IPS-20b (cell line): ENCODE results near the gene PRKD1.

ENCODE experiments used
- H3K27ac ChIP-seq: one replicate; pipeline ENCODE4 v1.5.1; 2013; ENCODE audit warnings: low read length
- H3K27me3 ChIP-seq: 2 replicates; pipeline ENCODE4 v1.6.1; 2013; ENCODE audit warnings: mild to moderate bottlenecking, low read length, inconsistent platforms; ENCODE audit not compliant: insufficient read depth
- H3K36me3 ChIP-seq: 2 replicates; pipeline ENCODE4 v1.6.1; 2013; ENCODE audit warnings: low read depth, mild to moderate bottlenecking, inconsistent platforms, low read length, moderate library complexity; ENCODE audit not compliant: insufficient read depth
- H3K4me1 ChIP-seq: 2 replicates; pipeline ENCODE4 v1.6.1; 2013; ENCODE audit warnings: mild to moderate bottlenecking, control low read depth, inconsistent platforms, low read length, moderate library complexity; ENCODE audit not compliant: insufficient read depth
- H3K4me3 ChIP-seq: 2 replicates; pipeline ENCODE4 v1.5.1; 2013; ENCODE audit warnings: mild to moderate bottlenecking, low read length, inconsistent platforms
- H3K9ac ChIP-seq: 2 replicates; pipeline ENCODE4 v1.6.1; 2013; ENCODE audit warnings: low read depth, mild to moderate bottlenecking, inconsistent platforms, low read length, moderate library complexity
- H3K9me3 ChIP-seq: 2 replicates; pipeline ENCODE4 v1.6.1; 2013; ENCODE audit warnings: mild to moderate bottlenecking, low read depth, low read length, inconsistent platforms; ENCODE audit not compliant: insufficient read depth

Gene PRKD1

DNA sequence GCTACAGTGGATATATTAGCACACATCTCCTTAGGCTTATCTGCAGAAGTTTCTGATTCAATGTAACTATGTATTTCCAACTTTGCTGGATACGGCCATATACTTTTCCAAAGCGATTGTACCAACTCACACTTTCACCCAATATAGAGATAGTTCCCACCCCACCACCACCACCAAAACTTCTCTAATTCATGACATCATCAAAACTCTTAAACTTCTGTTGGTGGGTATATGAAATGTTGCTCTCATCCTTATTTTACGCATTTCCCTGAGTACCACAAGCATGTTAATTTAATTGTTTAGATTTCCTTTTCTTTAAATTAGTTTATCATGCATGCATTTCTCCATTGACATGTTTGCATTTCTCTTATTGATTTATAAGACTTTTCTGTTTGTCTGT lies 95.6 kb downstream of the PRKD1 start:
- Histone ChIP-seq H3K9me3 (no peaks in the 10 kb centered on the region), H3K27ac (no peak overlapping the region), H3K36me3 (no peaks in the 10 kb centered on the region), H3K4me1 (no peaks in the 10 kb centered on the region; the same call in 1 of the 2 replicates), H3K27me3 (no peaks in the 10 kb centered on the region), H3K9ac (no peak overlapping the region), H3K4me3 (no peak overlapping the region)

DNA sequence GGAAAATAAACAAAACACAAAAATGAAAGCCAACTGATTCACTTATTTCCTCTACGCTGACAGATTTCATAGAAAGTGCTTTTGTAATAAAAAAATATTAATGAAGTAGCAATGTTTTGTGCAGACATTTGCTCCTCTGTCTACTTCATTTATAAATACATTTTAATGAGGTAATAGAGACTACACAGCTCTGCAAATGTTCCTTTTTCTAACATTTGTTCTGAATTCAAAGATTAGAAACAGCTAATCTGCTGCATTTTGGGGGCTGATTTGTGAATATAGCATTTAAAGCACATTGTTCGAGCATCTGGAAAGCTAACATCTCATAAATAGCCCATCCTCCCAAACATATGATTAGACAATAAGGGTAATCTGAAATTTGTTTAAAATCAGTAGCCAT lies 97.8 kb downstream of the PRKD1 start:
- no peaks in the 10 kb centered on the region for H3K27me3 ChIP-seq
- H3K36me3 ChIP-seq: no peaks in the 10 kb centered on the region
- no peak overlapping the region for H3K9ac ChIP-seq
- no peak overlapping the region for H3K27ac ChIP-seq
- H3K4me1 ChIP-seq: no peaks in the 10 kb centered on the region; the same call in 1 of the 2 replicates
- no peak overlapping the region for H3K4me3 ChIP-seq
- H3K9me3 ChIP-seq: no peaks in the 10 kb centered on the region

DNA sequence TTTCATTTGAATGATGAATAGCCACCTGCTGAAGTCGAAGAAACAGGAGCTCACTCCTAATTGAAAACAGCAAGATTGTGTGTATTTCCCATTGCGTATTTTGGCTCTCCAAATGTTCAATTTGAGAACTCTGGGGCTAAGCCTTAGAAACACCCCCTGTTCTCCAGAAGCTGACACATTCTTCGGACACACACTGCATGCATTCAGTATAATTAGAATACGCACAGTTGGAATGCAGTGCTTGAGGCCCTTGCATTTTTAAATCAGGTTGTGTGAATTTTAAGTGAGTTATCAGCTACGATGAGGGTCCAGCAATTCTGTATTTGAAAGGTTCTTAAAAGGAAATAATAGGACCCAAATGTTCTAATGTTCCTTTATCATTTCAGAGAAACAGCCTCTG lies 103.8 kb downstream of the PRKD1 start:
- no peak overlapping the region for H3K9ac ChIP-seq
- H3K4me1 ChIP-seq: no peaks in the 10 kb centered on the region; the same call in 1 of the 2 replicates
- H3K36me3 ChIP-seq: no peaks in the 10 kb centered on the region
- no peaks in the 10 kb centered on the region for H3K27me3 ChIP-seq
- H3K9me3 ChIP-seq: no peaks in the 10 kb centered on the region
- H3K4me3 ChIP-seq: no peak overlapping the region
- H3K27ac ChIP-seq: no peak overlapping the region

DNA sequence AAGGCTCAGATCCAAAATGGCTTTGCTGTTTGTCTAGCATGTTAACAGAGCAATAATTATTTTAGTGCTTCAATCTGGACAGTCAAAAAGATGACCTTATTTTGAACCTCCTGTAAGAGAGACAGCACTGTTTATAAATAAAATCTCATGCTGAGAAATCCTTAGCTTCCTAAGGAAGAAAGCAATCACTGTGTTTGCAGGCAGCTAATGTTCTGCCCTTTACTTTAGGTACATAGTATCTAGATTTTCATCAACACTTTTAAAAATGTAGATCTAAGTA lies 105.3 kb downstream of the PRKD1 start:
- Histone ChIP-seq H3K4me1 (peaks cover 6% of the 10 kb centered on the region; the same call in 1 of the 2 replicates), H3K36me3 (no peaks in the 10 kb centered on the region), H3K4me3 (no peak overlapping the region), H3K9ac (no peak overlapping the region), H3K27me3 (no peaks in the 10 kb centered on the region), H3K9me3 (no peaks in the 10 kb centered on the region), H3K27ac (no peak overlapping the region)

DNA sequence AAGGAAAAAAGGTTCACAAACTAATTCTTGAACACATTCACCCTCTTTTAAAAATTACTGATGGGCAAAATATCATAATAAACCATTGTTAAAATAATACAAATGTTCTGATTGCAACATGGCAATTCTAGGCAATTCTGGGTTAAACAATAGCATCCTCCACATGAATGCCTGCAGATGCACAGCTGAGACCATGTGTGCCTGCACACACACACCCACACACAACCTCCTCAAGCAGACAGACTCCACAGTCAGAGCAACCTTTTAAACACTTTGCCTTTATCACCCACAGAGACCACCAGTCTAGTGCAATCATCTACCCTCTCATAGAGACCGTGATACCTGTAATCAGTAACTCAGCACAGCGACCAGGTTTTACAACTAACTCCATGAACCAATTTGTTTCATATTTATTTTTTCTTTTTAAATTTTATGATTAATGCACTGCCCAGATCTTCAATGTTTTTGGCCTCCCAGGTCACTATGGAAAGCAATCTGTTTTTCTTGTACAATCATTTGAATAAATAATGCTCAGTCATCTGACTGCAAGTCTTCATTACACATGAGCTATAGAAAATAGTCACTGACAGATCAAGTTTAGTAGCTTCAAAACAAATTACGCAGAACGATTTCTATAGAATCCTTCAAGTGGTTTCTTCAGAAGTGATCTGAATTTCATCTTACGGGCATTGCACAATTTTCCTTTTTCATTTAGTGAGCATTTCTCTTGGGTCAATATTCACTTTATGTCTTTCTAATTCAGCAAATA lies 105.8 kb downstream of the PRKD1 start:
- H3K9ac ChIP-seq: no peak overlapping the region
- peaks cover 6% of the 10 kb centered on the region; the same call in 1 of the 2 replicates for H3K4me1 ChIP-seq
- no peaks in the 10 kb centered on the region for H3K36me3 ChIP-seq
- no peak overlapping the region for H3K4me3 ChIP-seq
- H3K27me3 ChIP-seq: no peaks in the 10 kb centered on the region
- no peak overlapping the region for H3K27ac ChIP-seq
- H3K9me3 ChIP-seq: no peaks in the 10 kb centered on the region

DNA sequence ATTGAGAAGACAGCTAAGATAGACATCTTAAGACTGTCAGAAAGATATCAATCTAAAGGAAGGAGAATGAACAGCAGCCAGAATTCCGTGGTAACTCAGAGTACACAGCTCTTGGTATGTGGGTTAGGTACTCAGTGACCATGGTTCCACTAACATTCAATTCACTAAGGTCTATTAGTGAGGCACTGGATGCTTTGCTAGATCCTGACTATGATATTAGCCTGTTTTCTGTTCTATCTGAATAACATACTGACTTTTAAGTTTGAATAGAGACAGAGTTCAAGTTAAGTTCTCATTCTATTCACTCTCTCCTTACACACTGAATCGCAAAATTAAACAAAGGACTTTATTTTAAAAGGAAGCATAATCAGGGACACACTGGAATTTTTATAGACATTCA lies 106.4 kb downstream of the PRKD1 start:
- H3K27ac ChIP-seq: no peak overlapping the region
- no peaks in the 10 kb centered on the region for H3K27me3 ChIP-seq
- no peak overlapping the region for H3K9ac ChIP-seq
- no peaks in the 10 kb centered on the region for H3K9me3 ChIP-seq
- peaks cover 9% of the 10 kb centered on the region; the same call in 1 of the 2 replicates for H3K4me1 ChIP-seq
- no peak overlapping the region for H3K4me3 ChIP-seq
- no peaks in the 10 kb centered on the region for H3K36me3 ChIP-seq

DNA sequence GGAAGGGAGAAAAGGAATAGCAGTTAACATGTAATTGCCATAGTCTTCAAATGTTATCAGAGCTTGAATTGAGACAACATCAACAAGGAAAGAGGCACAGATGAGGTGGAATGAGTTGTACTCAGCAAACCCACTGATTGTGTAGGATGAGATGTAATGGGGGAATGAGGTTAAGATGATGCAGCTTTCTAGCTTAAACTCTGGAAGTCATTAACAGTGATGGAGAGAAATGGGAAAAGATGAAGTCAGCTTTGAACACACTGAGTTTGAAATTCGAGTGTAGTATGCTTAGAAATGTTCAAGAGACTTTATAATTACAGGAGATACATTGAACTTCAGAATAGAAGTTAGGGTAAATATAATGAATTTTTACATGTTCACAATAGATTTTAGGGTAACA lies 106.9 kb downstream of the PRKD1 start:
- Histone ChIP-seq H3K36me3 (no peaks in the 10 kb centered on the region), H3K27me3 (no peaks in the 10 kb centered on the region), H3K27ac (no peak overlapping the region), H3K4me1 (peaks cover 11% of the 10 kb centered on the region; the same call in 1 of the 2 replicates), H3K9ac (no peak overlapping the region), H3K4me3 (no peak overlapping the region), H3K9me3 (no peaks in the 10 kb centered on the region)

DNA sequence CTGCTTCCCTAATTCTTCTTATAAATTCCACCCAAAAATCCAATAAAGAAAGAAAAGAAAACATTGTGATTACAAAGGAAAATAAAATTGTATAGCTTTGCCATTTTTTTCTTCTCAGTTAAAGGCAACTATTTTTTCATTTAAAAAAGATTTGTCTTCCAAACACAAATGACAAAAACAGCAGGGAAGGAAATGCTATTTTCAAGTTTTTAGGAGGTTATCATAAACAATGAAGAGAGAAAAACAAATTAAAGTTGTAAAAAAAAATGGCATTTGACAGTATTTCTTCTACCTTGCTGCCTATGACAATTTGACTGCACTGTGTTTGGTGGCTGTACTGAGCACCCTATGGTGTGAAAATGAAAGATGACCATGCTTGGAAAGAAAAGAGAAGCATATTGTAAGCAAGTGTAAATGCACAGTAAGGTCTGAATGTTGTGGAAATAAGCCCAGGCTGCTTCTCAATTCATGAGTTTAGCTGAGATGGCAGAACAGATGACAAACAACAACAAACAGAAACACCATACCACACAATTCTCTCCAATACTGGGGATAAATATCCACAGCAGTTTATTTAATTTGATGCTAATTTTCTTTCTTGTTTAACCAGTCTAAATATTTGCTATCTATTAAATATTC lies 109.8 kb downstream of the PRKD1 start:
- H3K4me3 ChIP-seq: no peak overlapping the region
- H3K4me1 ChIP-seq: peaks cover 11% of the 10 kb centered on the region; the same call in 1 of the 2 replicates

DNA sequence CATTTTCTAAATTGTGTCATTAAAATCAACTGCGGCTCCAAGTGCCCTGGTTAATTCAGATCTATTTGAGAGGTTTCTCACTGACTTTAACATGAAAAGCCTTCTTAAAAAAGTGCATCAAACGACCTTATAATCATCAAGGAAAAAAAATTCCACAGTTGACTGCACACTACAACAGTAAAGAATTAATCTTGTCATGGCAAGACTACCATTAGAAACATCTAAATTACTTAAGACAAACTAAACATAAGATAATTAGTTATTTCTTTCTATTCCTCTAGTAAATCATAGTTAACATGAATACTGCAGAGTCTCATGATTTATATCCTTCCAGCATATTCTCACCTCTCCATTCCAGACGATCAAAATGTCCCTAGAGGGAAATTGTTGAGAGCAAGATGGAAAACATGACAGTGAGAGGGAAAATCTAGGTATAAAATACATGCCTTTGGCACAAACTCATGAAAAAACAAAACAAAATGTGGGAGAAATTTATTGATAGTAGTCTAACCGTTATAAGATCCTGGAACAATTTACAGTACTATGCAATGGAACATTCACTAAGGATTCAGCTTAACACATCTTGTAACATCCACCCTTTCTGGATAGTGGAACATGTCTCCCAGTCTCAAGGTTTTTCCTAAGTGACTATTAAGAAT lies 112.5 kb downstream of the PRKD1 start:
- Histone ChIP-seq H3K9ac (no peak overlapping the region), H3K4me1 (peaks cover 15% of the 10 kb centered on the region), H3K36me3 (no peaks in the 10 kb centered on the region), H3K27me3 (no peaks in the 10 kb centered on the region), H3K27ac (no peak overlapping the region), H3K4me3 (no peak overlapping the region), H3K9me3 (no peaks in the 10 kb centered on the region)

More for the DNA sequence above, 109.8 kb downstream of the PRKD1 start:
- no peaks in the 10 kb centered on the region for H3K27me3 ChIP-seq
- no peaks in the 10 kb centered on the region for H3K36me3 ChIP-seq
- H3K27ac ChIP-seq: no peak overlapping the region
- H3K9ac ChIP-seq: no peak overlapping the region
- H3K9me3 ChIP-seq: no peaks in the 10 kb centered on the region

DNA sequence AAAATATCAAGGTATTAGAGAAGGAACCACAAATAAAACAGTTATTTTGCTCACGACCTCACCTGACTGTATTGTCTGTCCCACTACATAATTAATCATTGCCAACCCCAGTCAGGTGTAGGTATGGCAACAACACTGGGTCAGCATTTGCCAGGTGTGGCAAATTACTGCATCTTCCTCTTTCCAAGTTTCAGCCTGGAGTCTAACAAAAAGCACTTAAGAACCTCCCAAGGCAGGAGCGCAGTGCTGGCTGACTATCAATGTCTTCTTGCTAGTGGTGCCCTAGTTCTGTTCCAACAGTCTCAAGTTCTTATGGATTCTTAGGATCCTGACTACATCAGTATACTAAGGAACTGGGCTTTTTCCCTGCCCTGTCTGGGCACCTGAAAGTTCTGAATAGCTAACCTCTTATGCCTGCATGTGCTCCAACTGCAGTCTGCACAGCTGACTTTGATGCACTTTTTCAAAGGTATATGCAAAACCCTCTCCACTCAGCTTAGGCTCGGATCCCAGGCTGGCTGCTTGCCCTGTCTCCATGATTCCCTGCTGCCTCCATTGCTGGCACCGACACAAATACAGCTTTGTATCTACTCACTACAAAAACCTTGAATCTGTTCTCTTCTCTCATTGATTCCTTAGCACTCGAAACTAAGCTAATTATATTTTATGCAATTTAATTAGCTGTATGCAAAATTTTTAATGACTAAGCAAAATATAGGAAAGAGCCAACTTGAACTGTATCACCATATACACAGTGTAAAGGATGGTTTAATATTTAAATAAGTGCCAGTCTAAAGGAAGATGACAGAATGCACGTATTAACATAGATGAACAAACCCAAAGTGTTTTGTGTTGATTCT lies 113.3 kb downstream of the PRKD1 start:
- peaks cover 17% of the 10 kb centered on the region for H3K4me1 ChIP-seq
- H3K27ac ChIP-seq: no peak overlapping the region
- H3K27me3 ChIP-seq: no peaks in the 10 kb centered on the region
- no peak overlapping the region for H3K9ac ChIP-seq
- no peaks in the 10 kb centered on the region for H3K36me3 ChIP-seq
- H3K9me3 ChIP-seq: no peaks in the 10 kb centered on the region
- H3K4me3 ChIP-seq: no peak overlapping the region

DNA sequence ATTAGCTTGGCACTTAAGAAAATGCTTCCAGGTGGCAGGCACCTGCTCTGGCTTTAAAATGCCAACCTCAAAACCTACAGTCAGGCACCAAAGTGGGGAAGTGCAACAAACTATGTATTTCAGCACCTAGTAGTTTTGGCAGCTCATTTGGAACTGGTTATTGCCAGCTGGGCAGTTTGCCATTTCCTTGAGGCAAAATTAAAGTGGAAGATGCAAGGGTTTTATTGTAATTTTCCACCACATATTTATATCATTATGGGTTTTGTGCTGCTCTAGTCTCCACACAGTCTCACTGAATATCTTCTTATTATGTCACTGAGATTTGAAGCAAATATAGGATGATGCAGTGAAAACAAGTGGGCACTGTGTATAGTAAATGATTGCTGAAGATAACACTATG lies 117.0 kb downstream of the PRKD1 start:
- H3K4me3 ChIP-seq: no peak overlapping the region
- H3K27me3 ChIP-seq: no peaks in the 10 kb centered on the region
- H3K4me1 ChIP-seq: peaks cover 18% of the 10 kb centered on the region
- no peak overlapping the region for H3K27ac ChIP-seq
- no peak overlapping the region for H3K9ac ChIP-seq
- no peaks in the 10 kb centered on the region for H3K36me3 ChIP-seq
- no peaks in the 10 kb centered on the region for H3K9me3 ChIP-seq
